GM12878 (cell line): ENCODE measurements around the gene SPRN. TPM values are rescaled to one million over a fixed set of nuclear protein-coding genes. Genes with fewer than 3 reads are reported as not detected.

ENCODE experiments used
- BCL11A ChIP-seq: IDR thresholded peaks from 2 replicates; pipeline ENCODE4 v1.6.1; 2011; ENCODE audit warnings: low read depth, low read length
- CBFB ChIP-seq: IDR thresholded peaks from 2 replicates; pipeline ENCODE4 v1.6.1; 2016; ENCODE audit warnings: antibody characterized with exemption, low read depth
- CHD2 ChIP-seq: IDR thresholded peaks from 2 replicates; pipeline ENCODE4 v1.6.1; 2011; ENCODE audit warnings: low read depth, low read length, improper control_type of control experiment, borderline replicate concordance
- CTCF ChIP-seq, 3 experiments: IDR thresholded peaks in 2 of 3; conservative IDR thresholded peaks in 1 of 3; 2 replicates each; pipeline ENCODE4 v1.5.1; 2011; ENCODE audit warnings: low read depth in 3 of 3, low read length in 3 of 3, mild to moderate bottlenecking in 3 of 3, control low read depth in 2 of 3, moderate library complexity in 2 of 3, inconsistent platforms in 1 of 3, mixed read lengths in 1 of 3; ENCODE audit not compliant: control insufficient read depth in 2 of 3, insufficient read depth in 1 of 3; ENCODE audit errors: extremely low read depth in 1 of 3
- ESRRA ChIP-seq: IDR thresholded peaks from 2 replicates; pipeline ENCODE4 v1.6.1; 2012; ENCODE audit warnings: mild to moderate bottlenecking, low read length, improper control_type of control experiment
- ETV6 ChIP-seq, 2 experiments: fragments of 450-650 bp in 1 of 2; IDR thresholded peaks in 1 of 2; conservative IDR thresholded peaks in 1 of 2; 2 replicates each; pipeline ENCODE4 v1.6.1; 2014; ENCODE audit warnings: antibody characterized with exemption in 1 of 2, borderline replicate concordance in 1 of 2, low read depth in 1 of 2, mild to moderate bottlenecking in 1 of 2, moderate library complexity in 1 of 2
- FOXM1 ChIP-seq: IDR thresholded peaks from 2 replicates; pipeline ENCODE4 v1.6.1; 2012; ENCODE audit warnings: low read depth, mild to moderate bottlenecking, inconsistent platforms, low read length, moderate library complexity
- IRF4 ChIP-seq: IDR thresholded peaks from 2 replicates; pipeline ENCODE4 v1.6.1; 2011; ENCODE audit warnings: low read depth, low read length
- JUND ChIP-seq: IDR thresholded peaks from 2 replicates; pipeline ENCODE4 v1.6.1; 2012; ENCODE audit warnings: low read depth, mild to moderate bottlenecking, low read length, improper control_type of control experiment, moderate library complexity
- MEF2A ChIP-seq: IDR thresholded peaks from 2 replicates; pipeline ENCODE4 v1.6.1; 2011; ENCODE audit warnings: low read depth, mild to moderate bottlenecking, low read length, moderate library complexity; ENCODE audit not compliant: insufficient read depth
- NFXL1 ChIP-seq: fragments of 450-650 bp; IDR thresholded peaks from 2 replicates; pipeline ENCODE4 v1.6.1; 2017; ENCODE audit warnings: antibody characterized with exemption, mild to moderate bottlenecking, borderline replicate concordance
- NKRF ChIP-seq: fragments of 450-650 bp; conservative IDR thresholded peaks from 2 replicates; pipeline ENCODE4 v1.6.1; 2017; ENCODE audit warnings: mild to moderate bottlenecking, moderate library complexity
- RUNX3 ChIP-seq: IDR thresholded peaks from 2 replicates; pipeline ENCODE4 v1.6.1; 2012; ENCODE audit warnings: low read length, inconsistent platforms
- SREBF2 ChIP-seq: IDR thresholded peaks from 2 replicates; pipeline ENCODE4 v1.6.1; 2012; ENCODE audit warnings: mild to moderate bottlenecking, low read length
- ZBTB4 ChIP-seq: fragments of 450-650 bp; formaldehyde crosslinking; IDR thresholded peaks from 2 replicates; pipeline ENCODE4 v1.4.0; 2022; ENCODE audit warnings: mild to moderate bottlenecking, moderate library complexity
- ZNF592 ChIP-seq: fragments of 450-650 bp; IDR thresholded peaks from 2 replicates; pipeline ENCODE4 v1.6.1; 2017; ENCODE audit warnings: mild to moderate bottlenecking, moderate library complexity
- polyA plus RNA-seq, 11 experiments: library from polyadenylated mRNA; depleted of rRNA in 4 of 11; unstranded in 6 of 11; stranded (reverse) in 5 of 11; fragments of >200 nt; fragmentation: Nextera tagmentation in 4 of 11; fragmentation: Illumina TruSeq in 1 of 11; extraction: Ambion mirVana in 4 of 11; extraction: Trizol in 1 of 11; gene quantifications; 1 replicate in 1 of 11; 2 replicates in 10 of 11; pipeline versions ENCODE4 v1.2.1 to v1.2.3, GENCODE V29; 2011 to 2016; ENCODE audit warnings: inconsistent platforms in 2 of 11, missing spikeins in 2 of 11, low read depth in 1 of 11
- total RNA-seq, 4 experiments: library from RNA; depleted of rRNA in 3 of 4; stranded (reverse); fragments of >200 nt in 3 of 4; fragmentation: Illumina TruSeq in 1 of 4; extraction: Trizol in 1 of 4; gene quantifications; 2 replicates each; pipeline versions ENCODE4 v1.2.1 to v1.2.3, GENCODE V29; 2013 to 2021

Gene SPRN
- total and polyA plus RNA-seq, 10 of the 15 experiments (the other 5 are each of a cell fraction or from before 2014, with no cell fraction given): 0.03 to 0.96 (median 0.46) TPM; not detected in 6

GRCh38 chr10:133373174-133374090 lies 51.0 kb downstream of the SPRN start, which contains the start of gene ECHS1 (continued):
- no peak for TF ChIP-seq CTCF (IDR thresholded peaks at IDR 0.05 in 2 of 3, conservative IDR thresholded peaks at IDR 0.05 in 1 of 3; ENCODE audit: control insufficient read depth in 2 of 3, extremely low read depth in 1 of 3, insufficient read depth in 1 of 3, low read depth in 3 of 3, low read length in 3 of 3)
- TF ChIP-seq ESRRA: no peak
- TF ChIP-seq FOXM1: no peak
- no peak for TF ChIP-seq IRF4
- TF ChIP-seq ETV6 (conservative IDR thresholded peaks at IDR 0.05 in 1 of 2, IDR thresholded peaks at IDR 0.05 in 1 of 2; ENCODE audit: borderline replicate concordance in 1 of 2, low read depth in 1 of 2): no peak
- no peak for TF ChIP-seq MEF2A
- no peak for TF ChIP-seq SREBF2
- no peak for TF ChIP-seq BCL11A
- TF ChIP-seq JUND: no peak
- peak; percentile 99 for TF ChIP-seq CHD2
- no peak for TF ChIP-seq ZNF592
- peak; percentile 77; the same call in 1 of the 2 replicates for TF ChIP-seq CBFB
- TF ChIP-seq NKRF: 0 out of 2 replicates have a peak, but pooled peaks have one; percentile 21
- no peak for TF ChIP-seq NFXL1
- TF ChIP-seq ZBTB4 (CRISPR knock-in tag): no peak
- TF ChIP-seq RUNX3: peak; percentile 6; the same call in 1 of the 2 replicates
